Upper lobe of left lung (tissue), 6 donors: ENCODE results near the gene MLLT3. TPM values are rescaled to one million over a fixed set of nuclear protein-coding genes. Genes with fewer than 3 reads are reported as not detected.

Source experiments
- ATAC-seq, 2 donors: fragments of 200-7000 bp; cut with Tn5 transposase; one replicate each; pipeline ENCODE4 v1.9.1; 2022; ENCODE audit warnings: mild to moderate bottlenecking in 2 of 2, moderate library complexity in 2 of 2; ENCODE audit not compliant: low FRiP score in 2 of 2
- DNase-seq, 2 donors: peaks; one replicate each; pipeline ENCODE4 v3.0.0-alpha.2; 2019 to 2020
- H3K27ac ChIP-seq, 4 donors: fragments of 200-600 bp; sonication (generic); one replicate each; pipeline ENCODE4 v1.5.1; 2016 to 2019
- H3K27me3 ChIP-seq, 4 donors: fragments of 200-600 bp; sonication (generic); one replicate each; pipeline ENCODE4 v1.5.1; 2017 to 2019
- H3K36me3 ChIP-seq, 4 donors: fragments of 200-600 bp; sonication (generic); one replicate each; pipeline ENCODE4 v1.5.1; 2016 to 2019
- H3K4me1 ChIP-seq, 4 donors: fragments of 200-600 bp; sonication (generic); one replicate each; pipeline ENCODE4 v1.5.1; 2018 to 2019
- H3K4me3 ChIP-seq, 4 donors: fragments of 200-600 bp; sonication (generic); one replicate each; pipeline ENCODE4 v1.5.1; 2017 to 2019; ENCODE audit warnings: mild to moderate bottlenecking in 2 of 4, moderate library complexity in 1 of 4
- H3K9me3 ChIP-seq, 4 donors: fragments of 200-600 bp; sonication (generic); one replicate each; pipeline ENCODE4 v1.5.1; 2018 to 2019
- CTCF ChIP-seq, 6 experiments: fragments of 450-650 bp in 4 of 6; fragments of 200-600 bp in 2 of 6; sonication (generic) in 2 of 6; IDR thresholded peaks; one replicate each; pipeline ENCODE4 v1.5.1; 2016 to 2019; ENCODE audit warnings: antibody characterized with exemption in 6 of 6
- EP300 ChIP-seq, 4 donors: sonication (generic); formaldehyde crosslinking; IDR thresholded peaks; one replicate each; pipeline ENCODE4 v1.5.1; 2017; ENCODE audit warnings: antibody characterized with exemption in 4 of 4, control low read depth in 2 of 4
- POLR2A ChIP-seq, 4 donors: fragments of 450-650 bp; IDR thresholded peaks; one replicate each; pipeline ENCODE4 v1.5.1; 2016 to 2017; ENCODE audit warnings: antibody characterized with exemption in 4 of 4, mild to moderate bottlenecking in 2 of 4
- POLR2AphosphoS5 ChIP-seq, 2 donors: sonication (generic); formaldehyde crosslinking; IDR thresholded peaks; one replicate each; pipeline ENCODE4 v1.5.1; 2017; ENCODE audit warnings: antibody characterized with exemption in 2 of 2
- WGBS, 2 donors: methylation state at CpG; one replicate each; pipeline ENCODE4 v1.1.5; 2017 to 2018; 5-methylcytosine and 5-hydroxymethylcytosine counted together
- total RNA-seq, 6 donors: library from RNA; depleted of rRNA in 4 of 6; stranded (reverse); fragments of >200 nt in 4 of 6; gene quantifications; one replicate each; pipeline versions ENCODE4 v1.1.0 to v1.2.1, GENCODE V29; 2016 to 2021
- donor health status: DM: no; HTN: no; CAD: no; lungs with moderate emphysema.
- donor health status: DM: no; HTN: yes; CAD: no; lungs with severe emphysema.

Gene MLLT3
- total RNA-seq, 6 donors from 2014 or later, result 13.8 to 30.4 (median 20.9) TPM

GRCh38 chr9:20369391-20369790, 252.9 kb downstream of the MLLT3 start:
- no peak for TF ChIP-seq POLR2A (IDR thresholded peaks at IDR 0.05)
- no peak for TF ChIP-seq POLR2AphosphoS5 (IDR thresholded peaks at IDR 0.05)
- no peak for TF ChIP-seq EP300 (IDR thresholded peaks at IDR 0.05)
- TF ChIP-seq CTCF (IDR thresholded peaks at IDR 0.05), result no peak
- Histone ChIP-seq H3K27me3 (no peaks in the 10 kb centered on the region), H3K4me1 (no peaks in the 10 kb centered on the region), H3K4me3 (no peak overlapping the region), H3K36me3 (no peaks in the 10 kb centered on the region), H3K27ac (no peak overlapping the region), H3K9me3 (no peaks in the 10 kb centered on the region)
- 97 to 100% methylated on average over 1 of the region's 1 CpG for WGBS, 2 donors
- DNase-seq (no peak), ATAC-seq (no peak)

GRCh38 chr9:20367855-20368254, 254.4 kb downstream of the MLLT3 start:
- no peak overlapping the region for H3K4me3 ChIP-seq
- no peaks in the 10 kb centered on the region for H3K9me3 ChIP-seq
- no peaks in the 10 kb centered on the region for H3K4me1 ChIP-seq
- peaks cover 0 to 5% (median 0%) of the 10 kb centered on the region in 4 donors for H3K36me3 ChIP-seq
- H3K27ac ChIP-seq, result no peak overlapping the region
- DNase-seq (no peak), ATAC-seq (no peak)
- no peaks in the 10 kb centered on the region for H3K27me3 ChIP-seq
- TF ChIP-seq POLR2A (IDR thresholded peaks at IDR 0.05) (no peak), POLR2AphosphoS5 (IDR thresholded peaks at IDR 0.05) (no peak)
- WGBS, 2 donors, result 80 to 82% methylated on average over 3 of the region's 3 CpGs

- no peak for ATAC-seq
- Histone ChIP-seq H3K27ac (no peak overlapping the region), H3K9me3 (no peaks in the 10 kb centered on the region), H3K4me1 (no peaks in the 10 kb centered on the region), H3K27me3 (no peaks in the 10 kb centered on the region), H3K4me3 (no peak overlapping the region), H3K36me3 (peaks cover 0 to 5% (median 0%) of the 10 kb centered on the region in 4 donors)
- TF ChIP-seq POLR2AphosphoS5 (IDR thresholded peaks at IDR 0.05), result no peak
- TF ChIP-seq EP300 (IDR thresholded peaks at IDR 0.05), result no peak
- no peak for TF ChIP-seq CTCF (IDR thresholded peaks at IDR 0.05)
- no peak for TF ChIP-seq POLR2A (IDR thresholded peaks at IDR 0.05)
- WGBS, 2 donors, result 68 to 71% methylated on average over 3 of the region's 3 CpGs
- no peak for DNase-seq
Observed at GRCh38 chr9:20364959-20365358, 257.3 kb downstream of the MLLT3 start.

- WGBS, 2 donors, result 91 to 92% methylated on average over 4 of the region's 4 CpGs
- H3K27ac ChIP-seq, result no peak overlapping the region
- H3K27me3 ChIP-seq, result no peaks in the 10 kb centered on the region
- no peaks in the 10 kb centered on the region for H3K4me1 ChIP-seq
- ATAC-seq (no peak), DNase-seq (no peak)
- TF ChIP-seq POLR2A (IDR thresholded peaks at IDR 0.05), result no peak
- TF ChIP-seq POLR2AphosphoS5 (IDR thresholded peaks at IDR 0.05), result no peak
- no peak for TF ChIP-seq EP300 (IDR thresholded peaks at IDR 0.05)
- no peak for TF ChIP-seq CTCF (IDR thresholded peaks at IDR 0.05)
- H3K4me3 ChIP-seq, result no peak overlapping the region
- no peaks in the 10 kb centered on the region for H3K9me3 ChIP-seq
- H3K36me3 ChIP-seq, result peaks cover 0 to 5% (median 0%) of the 10 kb centered on the region in 4 donors
Observed at GRCh38 chr9:20363233-20363632, 259.1 kb downstream of the MLLT3 start.

GRCh38 chr9:20361656-20362570, 260.4 kb downstream of the MLLT3 start:
- DNase-seq, result no peak
- TF ChIP-seq POLR2A (IDR thresholded peaks at IDR 0.05) (no peak), POLR2AphosphoS5 (IDR thresholded peaks at IDR 0.05) (no peak), EP300 (IDR thresholded peaks at IDR 0.05) (no peak), CTCF (IDR thresholded peaks at IDR 0.05) (no peak)
- H3K27ac ChIP-seq, result no peak overlapping the region
- no peak for ATAC-seq
- 58 to 62% methylated on average over 3 of the region's 3 CpGs for WGBS, 2 donors
- no peak overlapping the region for H3K4me3 ChIP-seq
- no peaks in the 10 kb centered on the region for H3K9me3 ChIP-seq
- peaks cover 0 to 4% (median 2%) of the 10 kb centered on the region in 4 donors for H3K4me1 ChIP-seq
- no peaks in the 10 kb centered on the region for H3K27me3 ChIP-seq
- H3K36me3 ChIP-seq, result peaks cover 0 to 5% (median 0%) of the 10 kb centered on the region in 4 donors
